Stimulated activated CD4-positive, alpha-beta T cell treated with anti-CD3 and anti-CD28 coated beads, Interleukin-12 subunit alpha, Interleukin-12 subunit beta, amount 100 ng/mL, for 24 hours (primary cell): ENCODE measurements around the gene SYVN1.
"Not testable (repeated sequence)": the region's sequence is repeated elsewhere in the genome, so short reads cannot be mapped to it uniquely, and the experiment has no call there.

Experiments
- DNase-seq, 2 experiments: peaks; one replicate each; pipeline ENCODE4 v3.0.0-alpha.2; 2020; ENCODE audit warnings: low read depth in 2 of 2

The SYVN1 gene

GRCh38 chr11:65127473-65128181, 6.7 kb downstream of the SYVN1 start:
- no peak for DNase-seq

- no peak for DNase-seq
These were observed 7.6 kb downstream of the SYVN1 start for GRCh38 chr11:65126624-65127274.

GRCh38 chr11:65125197-65126056, 8.9 kb downstream of the SYVN1 start:
- no peak for DNase-seq

- DNase-seq: no peak
These were observed 9.7 kb downstream of the SYVN1 start for GRCh38 chr11:65124480-65125196.

GRCh38 chr11:65121865-65122696, 12.2 kb downstream of the SYVN1 start, which contains the start of the genes FAU and MRPL49:
TSS of gene FAU (minus strand) at chr11:65122134. CDS start at chr11:65121813, 321 bp downstream.
TSS of gene MRPL49 (plus strand) at chr11:65122321. CDS start at chr11:65122347, 26 bp downstream.
- DNase-seq: peak; percentile 96 to 99

GRCh38 chr11:65121447-65121864, 12.9 kb downstream of the SYVN1 start:
- no peak for DNase-seq

GRCh38 chr11:65120831-65121230, 13.5 kb downstream of the SYVN1 start:
- no peak for DNase-seq

- no peak for DNase-seq
These were observed 14.7 kb downstream of the SYVN1 start for GRCh38 chr11:65119670-65119995.

GRCh38 chr11:65118891-65119669, 15.2 kb downstream of the SYVN1 start:
- not testable (repeated sequence) for DNase-seq

DNA sequence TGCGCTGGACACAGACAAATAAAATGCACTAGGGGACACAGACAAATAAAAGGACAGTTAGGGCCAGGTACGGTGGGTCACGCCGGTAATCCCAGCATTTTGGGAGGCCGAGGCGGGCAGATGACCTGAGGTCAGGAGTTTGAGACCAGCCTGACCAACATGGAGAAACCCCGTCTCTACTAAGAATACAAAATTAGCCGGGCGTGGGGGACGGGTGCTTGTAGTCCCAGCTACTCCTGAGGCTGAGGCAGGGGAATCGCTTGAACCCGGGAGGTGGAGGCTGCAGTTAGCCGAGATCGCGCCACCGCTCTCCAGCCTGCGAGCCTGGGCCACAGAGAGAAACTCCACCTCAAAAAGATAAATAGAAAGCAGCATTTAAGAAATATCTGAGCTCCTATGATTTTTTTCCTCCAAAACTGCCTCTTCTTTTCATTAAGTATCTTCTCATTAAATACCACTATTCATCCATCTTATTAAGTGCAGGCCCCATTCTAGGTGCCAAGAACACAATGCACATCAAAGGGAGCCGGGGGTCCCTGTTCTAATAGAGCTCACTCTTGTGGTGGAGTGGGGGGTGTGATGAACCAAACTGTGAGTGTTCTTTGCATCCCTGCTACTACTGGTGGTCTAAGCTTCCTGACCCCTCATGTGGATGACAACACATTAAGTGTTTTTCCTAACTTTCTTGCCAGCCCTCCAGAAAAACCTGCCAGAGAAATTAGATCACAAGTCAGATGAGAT, 16.1 kb downstream of the SYVN1 start:
- no peak for DNase-seq

- DNase-seq: peak; percentile 100
These were observed 16.9 kb downstream of the SYVN1 start, which contains the start of gene ZNHIT2 for GRCh38 chr11:65117206-65118096. TSS of gene ZNHIT2 (minus strand) at chr11:65117701. CDS start at chr11:65117653, 48 bp downstream.

GRCh38 chr11:65116370-65117205, 17.7 kb downstream of the SYVN1 start:
- no peak for DNase-seq

DNA sequence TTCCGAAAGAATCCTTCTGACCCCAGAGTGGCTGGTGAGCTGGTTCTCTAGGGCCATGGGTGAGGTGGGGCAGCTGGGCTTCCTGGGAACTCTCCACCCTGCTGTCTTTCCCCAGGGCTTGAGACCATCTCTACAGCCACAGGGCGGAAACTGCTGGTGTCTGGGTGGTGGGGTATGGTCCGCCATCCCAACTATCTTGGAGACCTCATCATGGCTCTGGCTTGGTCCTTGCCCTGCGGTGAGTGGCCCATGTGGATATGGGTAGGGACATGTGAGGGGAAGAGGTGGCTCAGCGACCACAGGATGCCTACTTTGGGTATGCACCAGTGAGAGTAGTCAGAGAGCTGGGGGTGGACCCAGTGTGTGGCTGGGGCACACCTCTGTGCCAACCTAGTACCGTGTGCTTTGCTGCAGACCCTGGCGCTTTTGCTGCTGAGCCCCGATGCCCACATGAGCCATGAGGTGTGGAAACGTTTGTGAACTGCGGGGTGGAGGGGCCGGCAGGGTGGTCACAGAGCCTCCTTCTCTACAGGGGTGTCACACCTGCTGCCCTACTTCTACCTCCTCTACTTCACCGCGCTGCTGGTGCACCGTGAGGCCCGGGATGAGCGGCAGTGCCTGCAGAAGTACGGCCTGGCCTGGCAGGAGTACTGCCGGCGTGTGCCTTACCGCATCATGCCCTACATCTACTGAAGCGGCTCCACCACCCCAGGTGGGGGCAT, 18.8 kb downstream of the SYVN1 start:
- no peak for DNase-seq

- DNase-seq: no peak
These were observed 19.7 kb downstream of the SYVN1 start for GRCh38 chr11:65114538-65115171.

DNA sequence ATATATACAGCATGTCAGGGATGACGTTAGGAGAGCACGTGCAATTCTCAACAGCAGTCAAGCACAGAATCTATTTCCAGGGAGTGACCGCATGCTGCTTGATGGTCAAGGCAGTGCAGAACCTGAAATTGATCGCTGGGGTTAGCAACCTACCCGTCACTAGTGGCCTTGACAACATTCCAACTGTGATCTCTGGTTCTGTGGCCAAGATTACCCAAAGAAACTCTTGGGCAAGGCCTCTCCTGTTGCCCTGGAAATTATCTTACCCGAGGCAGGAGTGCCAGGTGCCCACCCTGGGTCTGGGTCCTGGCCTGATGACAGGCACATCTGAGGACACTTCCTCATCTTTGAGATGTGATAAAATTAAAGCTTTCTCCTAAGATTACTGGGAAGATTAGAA, 20.5 kb downstream of the SYVN1 start:
- no peak for DNase-seq

DNA sequence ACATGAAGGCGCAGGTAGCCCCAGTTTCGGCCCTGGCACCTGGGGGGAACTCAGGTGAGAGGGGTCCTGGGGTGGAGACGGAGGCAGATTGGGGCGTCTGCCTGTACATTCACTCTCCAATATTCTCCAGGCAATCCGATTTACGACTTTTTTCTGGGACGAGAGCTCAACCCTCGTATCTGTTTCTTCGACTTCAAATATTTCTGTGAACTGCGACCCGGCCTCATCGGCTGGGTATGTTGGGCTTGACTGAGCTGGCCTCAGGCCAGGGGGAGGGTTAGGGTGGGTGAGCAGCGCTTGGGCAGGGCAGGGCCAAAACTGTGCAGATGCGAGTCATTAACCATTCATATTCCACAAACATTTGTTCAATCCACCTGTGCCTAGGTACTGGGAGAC, 21.0 kb downstream of the SYVN1 start:
- DNase-seq: no peak
